CD14-positive monocyte (primary cell): ENCODE results near the gene TMEM243. TPM values are rescaled to one million over a fixed set of nuclear protein-coding genes. Genes with fewer than 3 reads are reported as not detected.

Source experiments
- DNase-seq, 3 donors: peaks; one replicate each; pipeline ENCODE4 v3.0.0-alpha.2; 2011 to 2022
- H2AFZ ChIP-seq: 2 replicates; pipeline ENCODE4 v1.6.0; 2012; ENCODE audit warnings: mild to moderate bottlenecking, low read depth, low read length, inconsistent platforms; ENCODE audit not compliant: insufficient read depth, poor library complexity, severe bottlenecking
- H3K27ac ChIP-seq, 2 donors: 1 replicate in 1 of 2; 2 replicates in 1 of 2; pipeline ENCODE4 v1.5.1; 2012 to 2013; ENCODE audit warnings: low read length in 2 of 2, control low read depth in 1 of 2, inconsistent platforms in 1 of 2, low read depth in 1 of 2, mild to moderate bottlenecking in 1 of 2
- H3K27me3 ChIP-seq, 2 donors: one replicate each; pipeline versions ENCODE4 v1.6.0 to v1.6.1; 2011 to 2013; ENCODE audit warnings: low read length in 2 of 2; ENCODE audit not compliant: control insufficient read depth in 2 of 2, insufficient read depth in 2 of 2
- H3K36me3 ChIP-seq, 2 donors: replicated peaks in 1 of 2; 1 replicate in 1 of 2; 2 replicates in 1 of 2; pipeline versions ENCODE4 v1.5.1 to v1.6.1; 2012 to 2013; ENCODE audit warnings: low read length in 2 of 2, control low read depth in 1 of 2, inconsistent platforms in 1 of 2, mild to moderate bottlenecking in 1 of 2; ENCODE audit not compliant: insufficient read depth in 2 of 2, control insufficient read depth in 1 of 2
- H3K4me1 ChIP-seq, 2 donors: 1 replicate in 1 of 2; 2 replicates in 1 of 2; pipeline versions ENCODE4 v1.5.1 to v1.6.1; 2012 to 2013; ENCODE audit warnings: low read length in 2 of 2, control low read depth in 1 of 2, inconsistent platforms in 1 of 2, mild to moderate bottlenecking in 1 of 2, moderate library complexity in 1 of 2; ENCODE audit not compliant: insufficient read depth in 2 of 2, control insufficient read depth in 1 of 2
- H3K4me2 ChIP-seq: replicated peaks from 2 replicates; pipeline ENCODE3; 2012; ENCODE audit warnings: low read length, moderate library complexity, mild to moderate bottlenecking; ENCODE audit not compliant: poor library complexity, severe bottlenecking; ENCODE audit errors: extremely low read depth
- H3K4me3 ChIP-seq, 3 experiments: fragments of 200-600 bp in 1 of 3; sonication (generic) in 1 of 3; replicated peaks in 1 of 3; 1 replicate in 2 of 3; 2 replicates in 1 of 3; pipeline ENCODE4 v1.5.1; 2011 to 2013; ENCODE audit warnings: low read length in 3 of 3, mild to moderate bottlenecking in 3 of 3, control low read depth in 2 of 3, low read depth in 2 of 3, inconsistent platforms in 1 of 3, moderate library complexity in 1 of 3
- H3K79me2 ChIP-seq: 2 replicates; pipeline ENCODE4 v1.6.0; 2012; ENCODE audit warnings: mild to moderate bottlenecking, control low read depth, inconsistent platforms, low read length, moderate library complexity; ENCODE audit not compliant: insufficient read depth
- H3K9ac ChIP-seq: 2 replicates; pipeline ENCODE4 v1.6.0; 2017; ENCODE audit warnings: low read length, mild to moderate bottlenecking; ENCODE audit not compliant: insufficient read depth, poor library complexity, severe bottlenecking
- H3K9me3 ChIP-seq, 2 donors: replicated peaks in 1 of 2; 1 replicate in 1 of 2; 2 replicates in 1 of 2; pipeline versions ENCODE4 v1.5.1 to v1.6.1; 2012 to 2013; ENCODE audit warnings: low read length in 2 of 2, control low read depth in 1 of 2; ENCODE audit not compliant: control insufficient read depth in 1 of 2, insufficient read depth in 1 of 2
- H4K20me1 ChIP-seq: 2 replicates; pipeline ENCODE4 v1.6.0; 2012; ENCODE audit warnings: mild to moderate bottlenecking, low read length, control low read depth, moderate library complexity; ENCODE audit not compliant: insufficient read depth
- H3K27ac Mint-ChIP-seq, 7 donors: one replicate each; pipeline ENCODE4 v1.8.0; 2020; ENCODE audit warnings: mild to moderate bottlenecking in 7 of 7, mixed read lengths in 7 of 7, moderate library complexity in 6 of 7, inconsistent platforms in 2 of 7
- H3K27me3 Mint-ChIP-seq, 3 donors: one replicate each; pipeline ENCODE4 v1.8.0; 2021 to 2022; ENCODE audit warnings: low read depth in 3 of 3, mild to moderate bottlenecking in 3 of 3, mixed read lengths in 3 of 3, moderate library complexity in 3 of 3, inconsistent platforms in 1 of 3
- H3K36me3 Mint-ChIP-seq, 2 donors: one replicate each; pipeline ENCODE4 v1.8.0; 2020; ENCODE audit warnings: mixed read lengths in 2 of 2, inconsistent platforms in 1 of 2, mild to moderate bottlenecking in 1 of 2
- H3K4me1 Mint-ChIP-seq: one replicate; pipeline ENCODE4 v1.8.0; 2020; ENCODE audit warnings: mild to moderate bottlenecking, mixed read lengths
- H3K4me3 Mint-ChIP-seq, 2 donors: one replicate each; pipeline ENCODE4 v1.8.0; 2020; ENCODE audit warnings: mild to moderate bottlenecking in 2 of 2, mixed read lengths in 2 of 2, moderate library complexity in 1 of 2
- H3K9me3 Mint-ChIP-seq, 7 donors: one replicate each; pipeline ENCODE4 v1.8.0; 2020 to 2022; ENCODE audit warnings: mixed read lengths in 7 of 7, mild to moderate bottlenecking in 6 of 7, moderate library complexity in 6 of 7, inconsistent platforms in 2 of 7
- WGBS: methylation state at CpG from one replicate; pipeline ENCODE4 v1.1.5; 2013; ENCODE audit warnings: missing lambda C conversion rate; ENCODE audit not compliant: insufficient coverage; 5-methylcytosine and 5-hydroxymethylcytosine counted together
- intact Hi-C, 2 donors: fragments of 100-400 bp; cut with micrococcal nuclease; formaldehyde crosslinking; loops; one replicate each; pipeline versions ENCODE4 v1.15.0 to v1.15.1; 2023
- polyA plus RNA-seq, 3 donors: library from polyadenylated mRNA; depleted of rRNA in 1 of 3; unstranded in 2 of 3; stranded (reverse) in 1 of 3; fragments of 300-500 nt in 2 of 3; fragments of >200 nt in 1 of 3; fragmentation: Illumina TruSeq in 2 of 3; gene quantifications; 1 replicate in 2 of 3; 2 replicates in 1 of 3; pipeline ENCODE4 v1.2.3, GENCODE V29; 2012 to 2021
- TF ChIP-seq, protein P1 (sequence below): fragments of 200-600 bp; IDR thresholded peaks from one replicate; pipeline ENCODE4 v1.8.0; 2022; ENCODE audit warnings: antibody characterized with exemption, mild to moderate bottlenecking

The TMEM243 gene
- polyA plus RNA-seq, 3 donors = 24.9 to 43.8 (median 30.8) TPM

GRCh38 chr7:87199700-87200450 lies 19.7 kb downstream of the TMEM243 start:
- TF ChIP-seq, protein P1, sequence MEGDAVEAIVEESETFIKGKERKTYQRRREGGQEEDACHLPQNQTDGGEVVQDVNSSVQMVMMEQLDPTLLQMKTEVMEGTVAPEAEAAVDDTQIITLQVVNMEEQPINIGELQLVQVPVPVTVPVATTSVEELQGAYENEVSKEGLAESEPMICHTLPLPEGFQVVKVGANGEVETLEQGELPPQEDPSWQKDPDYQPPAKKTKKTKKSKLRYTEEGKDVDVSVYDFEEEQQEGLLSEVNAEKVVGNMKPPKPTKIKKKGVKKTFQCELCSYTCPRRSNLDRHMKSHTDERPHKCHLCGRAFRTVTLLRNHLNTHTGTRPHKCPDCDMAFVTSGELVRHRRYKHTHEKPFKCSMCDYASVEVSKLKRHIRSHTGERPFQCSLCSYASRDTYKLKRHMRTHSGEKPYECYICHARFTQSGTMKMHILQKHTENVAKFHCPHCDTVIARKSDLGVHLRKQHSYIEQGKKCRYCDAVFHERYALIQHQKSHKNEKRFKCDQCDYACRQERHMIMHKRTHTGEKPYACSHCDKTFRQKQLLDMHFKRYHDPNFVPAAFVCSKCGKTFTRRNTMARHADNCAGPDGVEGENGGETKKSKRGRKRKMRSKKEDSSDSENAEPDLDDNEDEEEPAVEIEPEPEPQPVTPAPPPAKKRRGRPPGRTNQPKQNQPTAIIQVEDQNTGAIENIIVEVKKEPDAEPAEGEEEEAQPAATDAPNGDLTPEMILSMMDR = no peak
- no peak for DNase-seq
- intact Hi-C loops = no loop called here
- Histone ChIP-seq H3K27me3 (no peaks in the 10 kb centered on the region), H3K79me2 (peaks cover 69% of the 10 kb centered on the region), H3K9ac (no peak overlapping the region), H4K20me1 (peaks cover 89% of the 10 kb centered on the region), H3K9me3 (peaks cover 3 to 5% of the 10 kb centered on the region in 2 donors), H3K4me1 (no peaks in the 10 kb centered on the region), H3K27ac (no peak overlapping the region), H3K4me3 (no peak overlapping the region), H2AFZ (no peak overlapping the region), H3K4me2 (no peak overlapping the region), H3K36me3 (peaks cover 47 to 70% of the 10 kb centered on the region in 2 donors)
- H3K4me3 Mint-ChIP-seq = no peak overlapping the region
- whole genome bisulfite sequencing = 93% methylated on average over 3 of the region's 6 CpGs
- peaks cover 3% of the 10 kb centered on the region for H3K4me1 Mint-ChIP-seq
- peaks cover 48 to 55% of the 10 kb centered on the region in 2 donors for H3K36me3 Mint-ChIP-seq
- no peaks in the 10 kb centered on the region for H3K27me3 Mint-ChIP-seq
- H3K27ac Mint-ChIP-seq = peak overlapping the region in 2 of 7 donors; percentile 5 to 8
- H3K9me3 Mint-ChIP-seq = peaks cover 0 to 9% (median 6%) of the 10 kb centered on the region in 7 donors

GRCh38 chr7:87199241-87199640 lies 20.3 kb downstream of the TMEM243 start:
- Histone ChIP-seq H3K36me3 (peaks cover 54 to 76% of the 10 kb centered on the region in 2 donors), H2AFZ (no peak overlapping the region), H3K9me3 (no peaks in the 10 kb centered on the region), H3K4me2 (no peak overlapping the region), H4K20me1 (peaks cover 87% of the 10 kb centered on the region), H3K27ac (peak overlapping the region in 1 of 2 donors; percentile 12), H3K9ac (no peak overlapping the region), H3K27me3 (no peaks in the 10 kb centered on the region), H3K4me1 (no peaks in the 10 kb centered on the region), H3K79me2 (peaks cover 63% of the 10 kb centered on the region), H3K4me3 (no peak overlapping the region)
- TF ChIP-seq, protein P1 = no peak
- H3K4me3 Mint-ChIP-seq = no peak overlapping the region
- H3K27me3 Mint-ChIP-seq = no peaks in the 10 kb centered on the region
- peak overlapping the region in 2 of 7 donors; percentile 10 to 57 for H3K27ac Mint-ChIP-seq
- H3K9me3 Mint-ChIP-seq = peaks cover 0 to 4% (median 2%) of the 10 kb centered on the region in 7 donors
- intact Hi-C loops = no loop called here
- DNase-seq = no peak
- H3K4me1 Mint-ChIP-seq = peaks cover 3% of the 10 kb centered on the region
- peaks cover 52 to 61% of the 10 kb centered on the region in 2 donors for H3K36me3 Mint-ChIP-seq
- WGBS = 100% methylated on average over 1 of the region's 1 CpG
